Psoas muscle (tissue), 8 donors: ENCODE data around the gene SLC16A3. TPM values are rescaled to one million over a fixed set of nuclear protein-coding genes. Genes with fewer than 3 reads are reported as not detected.

Experiments used
- ATAC-seq, 4 donors: fragments of 200-7000 bp; cut with Tn5 transposase; one replicate each; pipeline ENCODE4 v1.9.1; 2020; ENCODE audit warnings: moderate library complexity in 3 of 4, mild to moderate bottlenecking in 2 of 4
- DNase-seq, 2 donors: peaks; one replicate each; pipeline ENCODE4 v3.0.0-alpha.2; 2020
- H3K27ac ChIP-seq: fragments of 200-600 bp; one replicate; pipeline ENCODE4 v1.8.0; 2022
- H3K27me3 ChIP-seq, 3 donors: fragments of 200-600 bp in 1 of 3; one replicate each; pipeline versions ENCODE4 v1.6.1 to v1.8.0; 2013 to 2022; ENCODE audit warnings: low read length in 2 of 3, mild to moderate bottlenecking in 2 of 3, moderate library complexity in 1 of 3; ENCODE audit not compliant: insufficient read depth in 3 of 3
- H3K36me3 ChIP-seq, 2 donors: fragments of 200-600 bp in 1 of 2; one replicate each; pipeline versions ENCODE4 v1.6.1 to v1.8.0; 2013 to 2022; ENCODE audit warnings: low read depth in 1 of 2, mild to moderate bottlenecking in 1 of 2, moderate library complexity in 1 of 2; ENCODE audit not compliant: insufficient read depth in 1 of 2
- H3K4me1 ChIP-seq: fragments of 200-600 bp; one replicate; pipeline ENCODE4 v1.8.0; 2022
- H3K4me3 ChIP-seq: fragments of 200-600 bp; one replicate; pipeline ENCODE4 v1.8.0; 2022; ENCODE audit warnings: mild to moderate bottlenecking
- H3K9me3 ChIP-seq: fragments of 200-600 bp; one replicate; pipeline ENCODE4 v1.8.0; 2022
- CTCF ChIP-seq: fragments of 200-600 bp; IDR thresholded peaks from one replicate; pipeline ENCODE4 v1.8.0; 2022; ENCODE audit warnings: antibody characterized with exemption
- WGBS, 3 donors: extraction: QIAGEN DNeasy Blood & Tissue Kit; methylation state at CpG; one replicate each; pipeline versions ENCODE4 v1.1.6 to v1.1.7; 2013; 5-methylcytosine and 5-hydroxymethylcytosine counted together
- intact Hi-C, 2 donors: fragments of 100-400 bp; cut with DNase I; formaldehyde crosslinking; loops; one replicate each; pipeline versions ENCODE4 v1.11.0 to v1.14.2; 2022
- polyA plus RNA-seq, 3 donors: library from polyadenylated mRNA; stranded (reverse); fragments of 200-250 nt; gene quantifications; one replicate each; pipeline ENCODE4 v1.2.3, GENCODE V29; 2013
- total RNA-seq, 4 donors: library from RNA; stranded (reverse); fragmentation: NEBNext Ultra II Directional in 2 of 4; extraction: Animal tissue kit (Norgen Biotek cat#: 25700) in 2 of 4; gene quantifications; one replicate each; pipeline versions ENCODE4 v1.2.1 to v1.2.4, GENCODE V29; 2021 to 2023
- donor health status: healthy with polysubstance abuse.
- donor health status: DM: no; HTN: no; CAD: no; lungs with moderate emphysema.
- donor health status: Bipolar disorder and iron deficiency.
- donor health status: healthy.
- donor health status: DM: yes; HTN: yes; CAD: no.
- donor health status: DM: no; HTN: no; CAD: no.
- donor health status: DM: no; HTN: no; CAD: no.
- donor health status: DM: yes; HTN: yes; CAD: no.

Gene SLC16A3
- total and polyA plus RNA-seq, 7 donors = 18.6 to 263 (median 118) TPM

GRCh38 chr17:82246365-82247181 is 17.7 kb downstream of the SLC16A3 start:
- Histone ChIP-seq H3K4me1 (peaks cover 46% of the 10 kb centered on the region), H3K27me3 (no peaks in the 10 kb centered on the region), H3K36me3 (peaks cover 16 to 84% of the 10 kb centered on the region in 2 donors), H3K27ac (peak overlapping the region; percentile 87), H3K4me3 (no peak overlapping the region), H3K9me3 (no peaks in the 10 kb centered on the region)
- intact Hi-C loops = loop anchor here in 1 of 2 donors (5.0 kb wide), 1 partner anchor 71 kb away; the partner anchor contains the start of gene CD7
- WGBS, 3 donors = 32 to 51% (median 39%) methylated on average over 26 to 27 of the region's 27 CpGs
- peak; percentile 69 to 84 for DNase-seq
- TF ChIP-seq CTCF = no peak
- peak; percentile 55 to 77 (median 61) for ATAC-seq

- ATAC-seq = peak; percentile 3 to 11 (median 5)
- 57 to 68% (median 57%) methylated on average over 22 of the region's 22 CpGs for WGBS, 3 donors
- Histone ChIP-seq H3K9me3 (no peaks in the 10 kb centered on the region), H3K4me3 (no peak overlapping the region), H3K36me3 (peaks cover 19 to 91% of the 10 kb centered on the region in 2 donors), H3K4me1 (peaks cover 39% of the 10 kb centered on the region), H3K27ac (peak overlapping the region; percentile 87), H3K27me3 (no peaks in the 10 kb centered on the region)
- TF ChIP-seq CTCF = no peak
- peak; percentile 33 to 62 for DNase-seq
- intact Hi-C loops = loop anchor here in 1 of 2 donors (5.0 kb wide), 1 partner anchor 70 kb away; the partner anchor contains the start of gene CD7
Observed at GRCh38 chr17:82247182-82247823, 18.5 kb downstream of the SLC16A3 start.

GRCh38 chr17:82247856-82248671 is 19.2 kb downstream of the SLC16A3 start:
- peaks cover 31% of the 10 kb centered on the region for H3K4me1 ChIP-seq
- peak in 1 of 2 donors; percentile 51 for DNase-seq

More at GRCh38 chr17:82247856-82248671, 19.2 kb downstream of the SLC16A3 start:
- Histone ChIP-seq H3K9me3 (no peaks in the 10 kb centered on the region), H3K27ac (peak overlapping the region; percentile 87), H3K27me3 (no peaks in the 10 kb centered on the region), H3K4me3 (no peak overlapping the region), H3K36me3 (peaks cover 22 to 98% of the 10 kb centered on the region in 2 donors)
- WGBS, 3 donors = 87 to 88% (median 88%) methylated on average over 27 to 28 of the region's 28 CpGs
- no peak for ATAC-seq
- TF ChIP-seq CTCF = no peak
- intact Hi-C loops = loop anchor here in 1 of 2 donors (5.0 kb wide), 1 partner anchor 69 kb away; the partner anchor contains the start of gene CD7
